Transverse colon (tissue), 3 donors: ENCODE measurements around the gene YJEFN3.

Source experiments
- EP300 ChIP-seq: sonication (generic); formaldehyde crosslinking; IDR thresholded peaks from one replicate; pipeline ENCODE4 v1.6.1; 2017; ENCODE audit warnings: antibody characterized with exemption, low read depth
- TF ChIP-seq, protein P1 (sequence below), 5 experiments: fragments of 200-600 bp in 3 of 5; fragments of 450-650 bp in 2 of 5; sonication (generic) in 3 of 5; IDR thresholded peaks; 1 replicate in 2 of 5; 2 replicates in 3 of 5; pipeline ENCODE4 v1.5.1; 2016 to 2017; ENCODE audit warnings: antibody characterized with exemption in 5 of 5, inconsistent platforms in 3 of 5, mild to moderate bottlenecking in 2 of 5, moderate library complexity in 1 of 5

DNA sequence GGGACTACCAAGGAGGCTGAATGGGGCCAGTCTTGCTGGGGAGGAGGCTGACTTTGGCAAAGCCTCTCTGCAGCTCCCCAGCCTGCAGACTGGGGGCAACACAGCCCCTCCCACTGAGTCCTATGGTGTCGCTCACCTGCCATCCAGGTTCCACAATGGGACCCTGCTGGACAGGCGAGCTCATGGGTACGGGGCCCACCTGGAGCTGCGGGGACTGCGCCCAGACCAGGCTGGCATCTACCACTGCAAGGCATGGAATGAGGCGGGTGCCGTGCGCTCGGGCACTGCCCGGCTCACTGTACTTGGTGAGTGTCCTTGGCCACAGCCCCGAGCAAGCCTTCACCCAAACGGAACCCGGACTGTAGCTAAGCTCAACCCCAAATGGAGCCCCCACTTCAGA, 14.4 kb downstream of the YJEFN3 start:
- TF ChIP-seq EP300, result no peak
- TF ChIP-seq, protein P1, sequence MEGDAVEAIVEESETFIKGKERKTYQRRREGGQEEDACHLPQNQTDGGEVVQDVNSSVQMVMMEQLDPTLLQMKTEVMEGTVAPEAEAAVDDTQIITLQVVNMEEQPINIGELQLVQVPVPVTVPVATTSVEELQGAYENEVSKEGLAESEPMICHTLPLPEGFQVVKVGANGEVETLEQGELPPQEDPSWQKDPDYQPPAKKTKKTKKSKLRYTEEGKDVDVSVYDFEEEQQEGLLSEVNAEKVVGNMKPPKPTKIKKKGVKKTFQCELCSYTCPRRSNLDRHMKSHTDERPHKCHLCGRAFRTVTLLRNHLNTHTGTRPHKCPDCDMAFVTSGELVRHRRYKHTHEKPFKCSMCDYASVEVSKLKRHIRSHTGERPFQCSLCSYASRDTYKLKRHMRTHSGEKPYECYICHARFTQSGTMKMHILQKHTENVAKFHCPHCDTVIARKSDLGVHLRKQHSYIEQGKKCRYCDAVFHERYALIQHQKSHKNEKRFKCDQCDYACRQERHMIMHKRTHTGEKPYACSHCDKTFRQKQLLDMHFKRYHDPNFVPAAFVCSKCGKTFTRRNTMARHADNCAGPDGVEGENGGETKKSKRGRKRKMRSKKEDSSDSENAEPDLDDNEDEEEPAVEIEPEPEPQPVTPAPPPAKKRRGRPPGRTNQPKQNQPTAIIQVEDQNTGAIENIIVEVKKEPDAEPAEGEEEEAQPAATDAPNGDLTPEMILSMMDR (IDR thresholded peaks at IDR 0.05), result no peak
